ENCODE data around the gene FUT9.

DNA sequence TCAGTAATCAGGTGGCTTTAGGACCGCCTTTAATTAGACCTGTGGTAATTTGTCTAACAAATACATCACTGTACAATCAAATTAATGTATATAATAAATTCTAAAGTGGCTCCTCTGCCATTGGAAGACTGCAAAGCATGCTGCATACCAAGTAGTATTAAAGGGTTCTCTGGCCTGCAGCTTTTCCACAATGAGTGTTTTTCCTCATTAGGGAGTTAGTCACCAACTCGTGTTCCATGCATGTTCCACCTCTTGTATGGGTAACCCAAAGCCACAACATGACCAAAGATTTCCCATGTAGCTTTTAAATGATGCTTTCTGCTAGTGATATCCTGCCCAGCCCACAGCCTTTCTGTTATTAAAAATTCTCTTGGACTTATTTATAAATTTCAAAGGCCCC is 218.7 kb downstream of the FUT9 start:
- TF ChIP-seq POLR2A (IDR thresholded peaks at IDR 0.05; ENCODE audit: low read length) (no peak), GATA1 (IDR thresholded peaks at IDR 0.05; ENCODE audit: low read depth, low read length) (no peak)
